ENCODE measurements around the gene GBP7.
"Not testable (repeated sequence)": the region's sequence is repeated elsewhere in the genome, so short reads cannot be mapped to it uniquely, and the experiment has no call there.

GBP7 gene, protein sequence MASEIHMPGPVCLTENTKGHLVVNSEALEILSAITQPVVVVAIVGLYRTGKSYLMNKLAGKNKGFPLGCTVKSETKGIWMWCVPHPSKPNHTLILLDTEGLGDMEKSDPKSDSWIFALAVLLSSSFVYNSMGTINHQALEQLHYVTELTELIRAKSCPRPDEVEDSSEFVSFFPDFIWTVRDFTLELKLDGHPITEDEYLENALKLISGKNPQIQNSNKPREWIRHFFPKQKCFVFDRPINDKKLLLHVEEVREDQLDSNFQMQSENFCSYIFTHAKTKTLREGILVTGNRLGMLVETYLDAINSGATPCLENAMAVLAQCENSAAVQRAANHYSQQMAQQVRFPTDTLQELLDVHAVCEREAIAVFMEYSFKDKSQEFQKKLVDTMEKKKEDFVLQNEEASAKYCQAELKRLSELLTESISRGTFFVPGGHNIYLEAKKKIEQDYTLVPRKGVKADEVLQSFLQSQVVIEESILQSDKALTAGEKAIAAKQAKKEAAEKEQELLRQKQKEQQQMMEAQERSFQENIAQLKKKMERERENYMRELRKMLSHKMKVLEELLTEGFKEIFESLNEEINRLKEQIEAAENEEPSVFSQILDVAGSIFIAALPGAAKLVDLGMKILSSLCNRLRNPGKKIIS

DNA sequence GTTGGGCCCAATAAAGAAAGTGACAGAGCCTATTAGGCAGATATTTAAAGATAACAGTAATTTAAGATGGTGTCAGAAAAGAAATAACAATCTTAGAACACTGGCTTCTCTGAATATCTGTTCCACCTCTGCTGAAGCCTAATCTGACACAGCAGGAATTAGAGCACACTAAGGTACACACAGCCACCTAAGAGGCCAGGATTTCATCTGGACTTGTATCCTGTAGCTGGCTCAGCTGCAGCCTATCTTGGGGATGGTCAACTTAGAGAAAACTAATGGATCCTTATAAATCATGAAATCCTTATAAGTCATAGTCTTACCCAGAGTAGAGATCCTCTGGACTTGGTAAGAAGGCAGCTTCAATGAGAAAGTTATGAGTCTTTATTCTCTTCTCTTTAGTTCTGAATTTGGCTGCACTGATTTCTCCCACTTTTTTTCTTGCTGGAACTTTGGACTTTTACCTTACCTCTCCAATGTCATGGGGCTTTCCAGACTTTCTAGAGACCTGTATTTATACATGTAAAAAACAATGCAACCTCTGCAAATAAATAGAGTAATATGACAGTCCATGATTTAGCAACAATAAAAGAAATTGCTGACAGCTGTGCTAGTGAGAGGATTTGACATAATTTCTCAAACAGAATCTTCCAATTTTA lies at the start of gene GBP7:
TSS of gene GBP7 (minus strand) at position 403 of the 656 bp plus-strand sequence. CDS start 4,068 bp downstream, outside the sequence.
- no peak for DNase-seq (ENCODE audit: low read depth in 2 of 2, low spot score in 1 of 2)

DNA sequence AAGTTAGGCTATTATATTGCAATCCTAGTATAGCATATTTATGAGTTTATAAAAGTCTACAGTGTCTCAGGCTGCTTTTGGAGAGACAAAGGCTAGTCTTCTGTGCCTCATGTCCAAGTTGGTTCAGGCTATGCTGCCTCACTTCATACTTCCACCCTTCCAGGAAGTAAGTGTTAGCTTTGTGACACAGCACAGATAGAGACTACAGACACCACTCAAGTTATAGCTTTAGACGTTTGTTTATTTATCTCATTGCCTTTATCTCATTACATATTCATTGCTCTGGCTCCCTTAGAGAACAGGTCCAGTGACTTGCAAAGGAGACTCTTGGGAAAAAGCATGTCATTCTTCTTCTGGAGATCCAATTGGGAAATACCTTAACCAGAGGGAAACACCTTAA lies 45.5 kb upstream of the GBP7 start:
- DNase-seq (ENCODE audit: low read depth in 2 of 2, low spot score in 1 of 2) = no peak

DNA sequence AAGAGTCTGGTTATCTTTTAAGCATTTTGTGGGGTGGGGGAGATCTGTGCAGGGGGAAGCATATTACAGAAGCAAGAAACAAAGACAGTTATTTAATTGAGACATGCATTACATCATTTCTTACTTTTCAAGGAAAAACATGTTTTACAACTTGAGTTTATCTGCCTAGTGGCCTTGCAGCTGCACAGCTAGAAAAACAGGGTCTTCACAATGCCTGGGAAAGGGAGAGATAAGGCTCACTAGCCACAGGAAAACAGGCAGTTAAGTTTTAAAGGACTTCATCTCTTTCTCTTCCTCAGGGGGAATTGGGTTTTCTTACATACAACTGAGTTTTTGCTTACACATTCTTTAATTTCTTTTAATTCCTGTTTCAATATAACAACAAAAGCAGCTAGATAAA lies 44.0 kb upstream of the GBP7 start:
- DNase-seq (ENCODE audit: low read depth in 2 of 2, low spot score in 1 of 2) = not testable (repeated sequence)

DNA sequence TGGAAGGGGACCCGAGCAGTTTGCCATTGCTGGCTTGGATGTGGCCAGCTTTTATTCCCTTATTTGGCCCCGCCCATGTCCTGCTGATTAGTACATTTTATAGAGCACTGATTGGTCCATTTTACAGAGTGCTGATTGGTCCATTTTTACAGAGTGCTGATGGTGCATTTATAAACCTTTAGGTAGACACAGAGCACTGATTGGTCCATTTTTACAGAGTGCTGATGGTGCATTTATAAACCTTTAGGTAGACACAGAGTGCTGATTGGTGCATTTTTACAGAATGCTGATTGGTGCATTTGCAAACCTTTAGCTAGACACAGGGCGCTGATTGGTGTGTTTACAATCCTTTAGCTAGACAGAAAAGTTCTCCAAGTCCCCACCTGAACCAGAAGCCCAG lies 43.1 kb upstream of the GBP7 start:
- not testable (repeated sequence) for DNase-seq (ENCODE audit: low read depth in 2 of 2, low spot score in 1 of 2)

DNA sequence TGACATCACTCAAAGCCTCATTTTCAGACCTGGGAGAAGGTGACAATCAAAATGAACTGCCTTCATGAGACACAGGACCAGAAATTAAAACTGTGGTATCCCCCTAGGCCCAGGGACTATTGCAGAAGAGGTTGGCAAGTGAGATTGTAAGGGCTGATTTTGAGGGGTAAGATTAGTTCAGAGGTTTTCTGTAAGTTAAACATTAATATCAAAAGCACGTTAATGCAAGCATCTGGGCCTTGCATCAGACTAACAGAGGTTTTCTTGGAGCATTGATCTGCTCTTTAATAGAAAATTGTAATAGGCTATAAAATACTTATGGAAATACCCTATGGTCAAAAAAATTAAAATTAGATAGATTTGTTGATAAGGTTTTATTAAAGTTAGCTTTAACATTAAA lies 37.5 kb upstream of the GBP7 start:
- no peak for DNase-seq (ENCODE audit: low read depth in 2 of 2, low spot score in 1 of 2)

DNA sequence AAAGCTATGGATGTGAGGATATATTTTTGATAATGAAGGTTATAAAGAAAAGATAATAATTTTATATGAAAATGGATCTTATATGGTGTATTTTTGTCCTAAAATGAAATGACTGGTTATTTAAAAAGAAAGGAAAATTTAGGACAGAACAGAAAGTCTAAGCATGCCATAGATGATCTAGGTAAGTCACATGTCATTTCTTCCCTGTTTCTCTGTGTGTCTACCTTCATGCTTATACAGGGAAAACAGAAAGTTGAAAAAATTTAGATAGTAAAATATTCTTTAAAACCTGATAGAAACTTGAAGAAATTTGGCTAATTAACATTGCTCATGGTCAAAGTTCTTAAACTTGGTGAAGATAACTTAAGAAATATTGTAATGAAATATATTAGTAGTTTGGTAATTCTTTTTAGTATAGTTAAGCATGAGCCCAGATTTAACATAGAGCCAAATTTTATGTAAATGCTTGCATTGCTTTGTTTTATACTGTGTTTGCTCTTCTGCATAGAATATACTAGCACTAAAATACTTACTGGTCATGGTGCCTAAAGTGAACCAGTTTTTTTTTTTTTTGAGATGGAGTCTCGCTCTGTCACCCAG lies 35.3 kb upstream of the GBP7 start:
- no peak for DNase-seq (ENCODE audit: low read depth in 2 of 2, low spot score in 1 of 2)

DNA sequence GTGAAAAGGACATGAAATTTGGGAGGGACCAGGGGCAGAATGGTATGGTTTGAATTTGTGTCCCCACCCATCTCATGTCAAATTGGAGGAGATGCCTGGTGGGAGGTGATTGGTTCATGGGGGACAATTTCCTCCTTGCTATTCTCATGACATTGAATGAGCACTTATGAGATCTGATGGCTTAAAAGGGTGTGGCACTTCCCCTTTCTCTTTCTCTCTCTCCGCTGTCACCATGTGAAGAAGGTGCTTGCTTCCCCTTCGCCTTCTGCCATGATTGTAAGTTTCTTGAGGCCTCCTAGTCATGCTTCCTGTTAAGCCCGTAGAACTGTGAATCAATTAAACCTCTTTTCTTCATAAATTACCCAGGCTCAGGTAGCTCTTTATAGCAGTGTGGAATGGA lies 30.6 kb upstream of the GBP7 start:
- DNase-seq (ENCODE audit: low read depth in 2 of 2, low spot score in 1 of 2) = no peak

DNA sequence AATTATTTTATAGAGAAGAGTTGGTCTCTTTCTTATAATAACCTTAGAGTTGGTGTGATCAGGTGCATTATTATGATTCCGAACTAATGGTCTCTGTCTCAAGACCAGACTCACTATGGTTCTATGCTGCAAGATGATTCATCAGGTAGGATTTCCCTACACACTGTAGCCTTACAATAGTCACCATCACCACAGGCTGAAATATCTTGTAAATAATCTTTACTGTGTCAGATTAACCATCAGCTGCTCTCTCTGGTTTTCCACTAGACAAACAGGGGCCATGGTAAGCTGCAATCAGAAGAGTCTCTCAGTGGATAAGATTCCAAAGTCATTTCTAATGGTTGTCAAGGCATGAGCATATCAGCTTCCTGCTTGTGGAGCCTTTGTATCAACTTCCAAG lies 27.4 kb upstream of the GBP7 start:
- DNase-seq (ENCODE audit: low read depth in 2 of 2, low spot score in 1 of 2) = no peak

DNA sequence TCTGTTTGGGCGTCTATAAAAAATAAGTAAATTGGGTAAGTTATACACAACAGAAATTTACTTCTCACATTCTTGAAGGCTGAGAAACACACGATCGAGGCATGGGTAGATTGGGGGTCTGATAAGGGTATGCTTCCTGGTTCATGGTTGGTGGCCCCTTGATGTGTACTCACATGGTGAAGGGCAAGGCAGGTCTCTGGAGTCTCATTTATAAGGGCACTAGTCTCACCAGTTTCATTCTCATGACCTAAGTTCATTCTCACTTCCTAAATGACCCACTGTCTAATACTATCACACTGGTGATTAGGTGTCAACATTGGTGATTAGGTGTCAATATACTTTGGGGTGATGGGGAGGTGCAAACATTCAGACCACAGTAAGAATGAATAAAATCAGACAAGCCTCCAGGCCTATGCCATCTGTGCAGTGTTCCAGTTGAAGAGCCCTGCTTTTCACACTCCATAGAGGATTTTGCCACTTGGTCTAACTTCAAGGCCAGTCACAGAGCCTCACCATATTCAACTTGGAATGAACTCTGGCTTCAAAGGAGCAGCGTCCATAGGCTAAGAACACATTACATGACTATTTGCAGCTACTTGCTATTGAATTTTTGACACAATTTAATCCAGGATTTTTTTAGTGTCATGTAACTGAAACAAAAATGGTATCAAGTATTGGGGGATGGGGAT lies 25.4 kb upstream of the GBP7 start:
- no peak for DNase-seq (ENCODE audit: low read depth in 2 of 2, low spot score in 1 of 2)

DNA sequence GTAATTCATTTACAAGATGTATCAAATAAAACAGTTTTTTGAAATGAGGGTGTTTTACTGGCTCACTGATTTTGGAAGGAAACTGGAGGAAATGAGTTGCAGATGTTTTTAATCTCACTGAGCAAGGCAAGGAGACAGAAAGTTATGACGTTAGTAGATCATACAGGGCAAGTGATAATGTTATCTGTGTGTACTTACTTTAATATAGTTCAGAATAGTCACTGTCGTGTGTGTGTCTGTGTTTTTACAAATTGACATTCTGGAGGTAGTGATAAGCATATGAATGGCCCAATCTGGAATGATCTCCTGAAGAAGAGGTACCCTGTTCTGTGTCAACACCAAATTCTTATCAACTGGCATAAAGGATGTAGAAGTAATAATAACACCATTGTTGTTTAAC lies 24.9 kb upstream of the GBP7 start:
- no peak for DNase-seq (ENCODE audit: low read depth in 2 of 2, low spot score in 1 of 2)

DNA sequence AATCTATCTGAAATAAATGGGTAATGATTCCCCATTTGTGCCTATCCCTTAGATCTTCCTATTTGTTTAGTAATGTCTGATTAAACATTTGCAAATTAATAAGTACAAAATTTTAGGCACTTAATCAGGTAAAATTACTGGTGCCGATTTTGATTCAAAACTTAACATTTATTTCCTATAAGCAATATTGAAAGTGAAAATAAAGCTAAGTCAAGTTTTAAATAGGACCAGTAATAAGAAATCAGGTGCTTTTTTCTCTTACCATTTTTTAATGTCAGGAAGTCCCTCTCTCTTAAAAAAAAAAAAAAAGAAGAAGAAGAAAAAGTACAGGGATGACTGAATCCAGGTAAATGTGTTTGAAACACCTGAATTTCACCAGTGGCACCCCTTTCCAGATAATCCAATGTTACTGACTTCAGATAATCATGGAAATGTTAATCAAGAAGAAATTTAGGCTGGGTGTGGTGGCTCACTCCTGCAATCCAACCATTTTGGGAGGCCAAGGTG lies 23.8 kb upstream of the GBP7 start:
- DNase-seq (ENCODE audit: low read depth in 2 of 2, low spot score in 1 of 2) = no peak

DNA sequence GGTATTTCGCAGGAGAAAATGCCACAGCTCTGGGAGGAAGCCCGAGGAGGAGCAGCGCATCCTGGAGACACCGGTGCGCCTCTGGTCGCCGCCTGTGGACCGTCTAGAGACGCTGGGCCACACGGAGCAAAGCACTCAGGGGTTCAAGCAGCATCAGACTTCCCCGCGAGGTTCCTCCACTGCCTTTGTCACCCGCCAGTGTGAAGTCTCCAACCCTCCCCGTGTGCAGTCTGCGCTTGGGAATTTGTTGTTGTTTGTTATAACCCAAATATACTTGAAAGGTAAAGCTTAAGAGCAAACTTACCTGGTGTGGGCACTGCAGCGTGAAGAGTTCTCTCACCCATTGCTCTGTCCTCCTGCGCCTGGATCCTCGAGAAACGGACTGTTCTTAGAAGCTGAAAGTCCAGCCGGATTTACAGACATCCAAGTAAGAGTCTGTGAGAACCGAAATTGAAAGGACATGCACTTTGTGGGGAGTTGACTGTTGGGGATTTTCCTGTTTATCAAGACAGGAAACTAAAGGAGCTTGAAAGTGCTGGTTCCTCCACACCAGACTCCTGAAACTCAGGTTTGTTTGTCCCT lies 22.8 kb upstream of the GBP7 start, which contains the start of gene GBP4:
TSS of gene GBP4 (minus strand) at position 452 of the 582 bp plus-strand sequence. CDS start at position 344, 108 bp downstream.
- DNase-seq (ENCODE audit: low read depth in 2 of 2, low spot score in 1 of 2) = peak; percentile 6 to 20

DNA sequence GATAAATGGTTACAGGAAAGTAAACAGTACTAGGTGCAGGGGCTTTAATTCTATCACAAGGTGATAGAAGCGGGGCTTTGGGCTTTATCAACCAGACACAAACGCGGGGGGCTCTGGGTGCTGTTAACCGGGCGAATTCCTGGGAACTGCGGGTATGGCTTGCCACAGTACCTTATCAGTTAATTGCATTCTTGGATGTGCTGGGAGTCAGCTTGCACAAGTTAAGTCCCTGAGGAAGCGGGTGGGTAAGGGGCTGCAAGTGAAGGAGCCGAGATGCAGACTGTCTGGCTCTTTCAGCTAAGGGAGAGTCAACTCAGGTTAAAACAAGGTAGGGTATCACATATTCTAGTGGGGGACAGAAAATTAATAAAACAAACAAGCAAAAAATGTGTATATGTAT lies 22.3 kb upstream of the GBP7 start:
- DNase-seq (ENCODE audit: low read depth in 2 of 2, low spot score in 1 of 2) = no peak

DNA sequence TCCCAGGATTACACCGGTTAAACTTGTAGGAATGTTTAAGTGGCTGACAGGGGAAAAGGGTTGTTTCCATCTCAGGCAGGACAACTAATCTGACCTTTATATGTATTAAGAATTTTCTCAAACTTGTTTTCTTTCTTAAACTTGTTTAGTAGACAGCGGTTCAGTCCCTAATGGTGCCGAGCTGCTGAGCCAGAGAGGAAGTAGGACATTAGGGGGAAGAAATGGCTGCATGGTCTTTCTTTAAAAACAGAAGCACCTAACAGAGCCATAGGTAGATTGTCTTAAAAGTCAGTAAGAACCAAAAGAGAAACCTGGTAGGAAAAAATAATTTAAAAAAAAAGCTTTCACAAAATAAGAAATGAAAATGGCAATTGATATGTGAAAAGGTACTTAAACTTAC lies 19.7 kb upstream of the GBP7 start:
- DNase-seq (ENCODE audit: low read depth in 2 of 2, low spot score in 1 of 2) = no peak

DNA sequence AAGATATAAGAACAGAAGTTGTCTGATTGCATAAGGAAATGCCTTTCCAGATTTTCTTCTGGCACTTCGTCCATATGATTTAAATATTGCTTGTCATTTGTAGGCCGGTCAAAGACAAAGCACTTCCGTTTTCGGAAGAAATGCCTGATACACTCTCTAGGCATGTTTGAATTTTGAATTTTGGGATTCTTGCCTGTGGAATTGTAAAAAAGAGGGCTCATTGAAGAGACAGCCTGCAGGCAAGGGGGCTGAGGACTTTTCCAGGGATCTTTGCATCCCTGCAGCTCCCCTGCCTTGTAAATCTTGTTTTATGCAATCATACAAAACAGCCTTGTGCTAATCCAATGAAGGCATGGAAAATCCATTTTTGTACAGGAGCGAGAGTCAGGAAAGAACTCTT lies 15.5 kb upstream of the GBP7 start:
- DNase-seq (ENCODE audit: low read depth in 2 of 2, low spot score in 1 of 2) = no peak

DNA sequence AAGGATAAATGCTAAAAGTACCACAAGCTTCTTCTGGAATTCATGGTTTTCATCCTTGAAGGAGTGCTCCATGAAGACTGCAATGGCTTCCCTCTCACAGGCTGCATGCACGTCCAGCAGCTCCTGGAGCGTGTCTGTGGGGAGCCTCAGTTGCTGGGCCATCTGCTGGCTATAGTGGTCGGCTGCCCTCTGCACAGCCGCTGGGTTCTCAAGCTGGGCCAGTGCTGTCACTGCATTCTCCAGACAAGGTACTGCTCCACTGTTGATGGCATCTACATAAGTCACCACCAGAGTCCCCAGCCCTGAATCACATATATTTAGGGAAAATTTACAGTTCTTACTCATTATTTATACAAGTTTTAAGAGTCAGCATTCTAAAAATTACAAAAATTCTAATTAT lies 14.2 kb upstream of the GBP7 start:
- no peak for DNase-seq (ENCODE audit: low read depth in 2 of 2, low spot score in 1 of 2)

DNA sequence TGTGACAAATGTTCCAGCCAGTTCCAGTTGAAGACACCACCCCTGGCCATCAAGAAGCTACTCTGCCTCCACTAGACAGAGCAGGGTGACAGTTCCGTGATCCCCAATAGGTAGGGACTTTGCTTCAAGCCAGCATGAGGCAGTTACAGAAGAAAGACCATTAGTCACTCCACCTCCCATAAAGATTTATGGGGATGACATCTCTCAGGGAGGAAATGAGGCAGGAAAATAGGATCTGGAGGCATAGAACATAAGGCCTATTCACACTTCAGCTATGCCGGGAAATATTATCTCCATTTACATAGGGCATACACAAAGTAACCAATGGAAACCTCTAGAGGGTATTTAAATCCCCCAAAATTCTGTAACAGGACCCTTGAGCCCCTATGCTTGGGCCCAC lies 3.5 kb upstream of the GBP7 start:
- no peak for DNase-seq (ENCODE audit: low read depth in 2 of 2, low spot score in 1 of 2)

DNA sequence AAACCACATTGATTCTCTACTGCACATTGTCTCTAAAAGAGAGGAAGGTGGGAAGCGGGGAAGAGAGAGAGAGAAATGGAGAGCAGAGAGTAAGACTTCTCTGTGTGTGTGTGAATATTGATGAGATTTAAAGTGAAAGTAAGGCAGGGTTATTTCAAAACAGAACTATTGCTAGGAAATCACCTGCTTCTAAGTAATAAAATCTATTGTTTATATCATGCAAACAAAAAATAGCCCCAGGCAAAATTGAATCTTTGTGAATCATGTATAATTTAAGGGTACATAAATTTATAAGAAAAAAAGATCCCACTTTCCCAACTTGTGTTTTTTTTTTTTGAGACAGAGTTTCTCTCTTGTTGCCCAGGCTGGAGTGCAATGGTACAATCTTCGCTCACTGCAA lies 1.2 kb upstream of the GBP7 start:
- DNase-seq (ENCODE audit: low read depth in 2 of 2, low spot score in 1 of 2) = no peak

DNA sequence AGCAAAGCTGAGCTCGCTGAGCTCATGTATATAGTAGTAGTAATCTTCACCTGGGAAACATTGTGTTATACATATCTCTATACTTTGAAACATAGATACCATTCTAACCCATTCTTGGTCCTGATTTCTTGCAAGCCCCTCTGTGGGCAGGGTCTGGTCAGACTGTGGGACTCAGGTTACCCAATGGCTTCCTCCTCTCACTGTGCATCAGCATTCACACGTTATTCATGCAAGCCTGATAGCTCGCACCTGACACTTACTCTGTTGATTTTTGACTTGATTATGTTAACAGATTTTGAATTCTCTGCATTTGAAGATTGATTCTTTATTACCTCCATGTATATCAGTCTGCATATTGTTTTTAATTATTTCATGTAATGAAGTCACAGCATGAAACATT lies 1.3 kb downstream of the GBP7 start:
- DNase-seq (ENCODE audit: low read depth in 2 of 2, low spot score in 1 of 2) = no peak

DNA sequence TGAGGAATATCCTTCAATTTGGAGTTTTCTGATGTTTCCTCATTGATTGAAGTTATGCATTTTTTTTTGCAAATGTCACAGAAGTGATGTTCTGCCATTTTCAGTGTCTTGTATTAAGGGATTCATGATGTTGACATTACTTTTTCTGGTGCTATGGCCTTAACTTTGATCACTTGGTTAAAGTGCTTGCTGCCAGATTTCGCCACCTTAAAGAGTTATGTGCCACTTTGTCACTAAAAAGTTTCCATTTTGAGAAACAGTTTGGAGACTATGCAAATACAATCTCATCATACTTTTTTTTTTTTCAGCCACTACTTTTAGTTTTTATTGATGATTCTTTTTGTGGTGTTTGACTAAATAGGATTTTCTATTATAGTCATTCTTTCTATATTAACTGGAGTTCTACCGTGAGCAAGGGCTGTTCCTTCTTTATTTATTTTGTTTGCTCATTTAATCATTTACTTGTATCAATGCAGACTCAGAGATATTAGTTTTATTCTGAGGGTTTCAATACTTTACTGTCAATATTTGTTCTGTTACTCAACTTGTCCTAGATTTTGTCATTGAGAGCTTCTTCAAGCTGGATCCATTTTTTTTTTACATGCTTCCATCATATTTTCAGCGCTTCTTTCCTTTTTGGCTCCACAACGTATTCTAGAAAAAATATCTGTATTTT lies 3.2 kb downstream of the GBP7 start:
- no peak for DNase-seq (ENCODE audit: low read depth in 2 of 2, low spot score in 1 of 2)

All from stimulated activated CD8-positive, alpha-beta memory T cell treated with anti-CD3 and anti-CD28 coated beads, Interleukin-4, amount 100 ng/mL, for 1 hour (primary cell).